ENCODE results near the gene ZFYVE26. TPM values are rescaled to one million over a fixed set of nuclear protein-coding genes. Genes with fewer than 3 reads are reported as not detected.
A peak's percentile ranks its signal among the peaks of the same experiment; 100 is the strongest.

The ZFYVE26 gene
- total and polyA plus RNA-seq, 4 donors = 14.0 to 20.3 (median 15.5) TPM

DNA sequence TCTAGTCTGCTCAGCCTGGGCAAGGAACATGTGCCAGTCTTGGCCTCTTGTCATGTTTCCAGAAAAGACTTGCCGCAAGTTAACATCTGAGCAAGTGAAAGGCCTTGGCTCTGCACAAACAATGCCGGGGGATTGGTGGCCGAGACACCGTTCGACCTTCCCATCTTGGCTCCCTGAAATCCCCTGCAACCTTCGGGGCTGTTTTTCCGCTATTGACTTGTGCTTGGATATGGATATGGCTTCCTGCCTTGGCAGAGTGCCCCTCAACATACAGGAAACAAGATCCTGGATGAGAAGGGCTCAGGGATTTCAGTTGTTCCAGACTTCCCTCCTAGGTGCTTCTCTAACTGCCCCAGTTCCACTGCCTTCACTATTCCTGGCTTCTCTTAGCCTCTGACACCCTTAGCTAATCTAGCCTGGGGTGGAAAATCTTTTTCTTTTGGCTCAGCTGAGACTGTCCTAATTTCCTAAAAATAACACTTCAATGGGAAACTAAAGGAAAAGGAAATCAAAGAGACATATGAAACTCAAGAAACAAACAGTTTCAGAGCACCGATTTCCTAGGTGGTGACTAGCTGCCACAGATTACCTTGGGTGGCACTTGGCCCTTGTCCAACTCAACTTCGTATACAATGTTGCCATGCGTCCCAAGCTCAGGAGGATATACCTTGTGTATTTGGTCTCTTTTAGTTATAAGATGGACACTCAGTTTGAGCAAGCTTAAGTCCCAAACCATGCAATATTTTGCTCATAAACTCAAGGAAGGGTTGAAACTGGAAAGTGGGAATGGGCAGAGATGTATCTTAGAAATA is 80.8 kb downstream of the ZFYVE26 start:
- DNase-seq (ENCODE audit: low read depth in 4 of 6, low spot score in 6 of 6) = no peak
- Histone ChIP-seq H3K4me1 (ENCODE audit: control insufficient read depth, insufficient read depth, low read length) (peaks cover 3% of the 10 kb centered on the region), H3K27ac (ENCODE audit: low read depth, low read length) (no peak overlapping the region), H3K4me3 (ENCODE audit: low read depth, low read length) (no peak overlapping the region), H3K9me3 (ENCODE audit: control insufficient read depth, insufficient read depth, low read length) (no peaks in the 10 kb centered on the region), H3K36me3 (ENCODE audit: control insufficient read depth, insufficient read depth, low read length) (no peaks in the 10 kb centered on the region), H3K27me3 (ENCODE audit: control insufficient read depth, insufficient read depth, low read length) (no peaks in the 10 kb centered on the region)
- 91% methylated on average over 5 of the region's 10 CpGs for WGBS (ENCODE audit: insufficient coverage)

DNA sequence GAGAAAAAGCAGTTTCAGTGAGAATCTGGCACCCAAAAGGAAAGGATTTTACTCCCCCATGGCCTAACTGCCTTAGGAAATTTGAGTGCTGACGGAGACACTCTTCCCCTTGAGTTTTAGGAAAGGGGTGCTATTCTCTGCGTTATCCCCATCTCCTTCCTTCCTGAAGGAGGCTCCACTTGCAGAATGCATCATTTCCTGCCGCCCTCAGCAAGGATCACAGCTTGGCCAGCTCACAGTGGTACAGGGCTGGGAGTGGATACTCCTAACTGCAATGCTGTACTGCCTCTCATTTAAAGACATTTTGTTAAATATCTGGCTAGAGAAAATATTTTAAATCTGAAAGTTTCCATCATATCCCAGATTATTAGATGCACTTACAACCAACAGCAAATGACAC is 81.7 kb downstream of the ZFYVE26 start:
- DNase-seq (ENCODE audit: low read depth in 4 of 6, low spot score in 6 of 6) = no peak
- no CpG with 5 or more reads among the region's 3 CpGs for WGBS (ENCODE audit: insufficient coverage)

DNA sequence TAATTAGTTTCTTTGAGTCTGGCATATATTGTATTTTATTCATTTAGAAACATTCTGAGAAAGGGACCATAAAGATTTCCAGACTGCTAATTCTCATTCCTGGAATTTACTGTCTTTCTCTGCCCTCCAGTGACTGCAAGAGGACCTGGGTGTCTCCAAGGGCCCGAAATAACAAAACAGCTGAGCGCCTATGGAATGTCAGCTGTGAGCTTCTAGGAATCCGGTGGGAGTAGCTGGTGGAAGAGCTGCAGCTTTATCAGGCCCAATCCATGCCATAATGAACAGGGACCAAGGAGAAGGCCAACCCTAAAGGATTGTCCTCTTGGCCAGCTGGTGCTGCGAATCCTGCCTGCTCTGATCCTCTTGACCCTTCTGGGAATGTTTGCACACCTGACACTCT is 82.8 kb downstream of the ZFYVE26 start:
- DNase-seq (ENCODE audit: low read depth in 4 of 6, low spot score in 6 of 6) = no peak
- Histone ChIP-seq H3K27ac (ENCODE audit: low read depth, low read length) (no peak overlapping the region), H3K4me1 (ENCODE audit: control insufficient read depth, insufficient read depth, low read length) (peaks cover 7% of the 10 kb centered on the region), H3K4me3 (ENCODE audit: low read depth, low read length) (no peak overlapping the region), H3K36me3 (ENCODE audit: control insufficient read depth, insufficient read depth, low read length) (no peaks in the 10 kb centered on the region), H3K27me3 (ENCODE audit: control insufficient read depth, insufficient read depth, low read length) (no peaks in the 10 kb centered on the region), H3K9me3 (ENCODE audit: control insufficient read depth, insufficient read depth, low read length) (no peaks in the 10 kb centered on the region)
- WGBS (ENCODE audit: insufficient coverage) = 83% methylated on average over 4 of the region's 4 CpGs

More for the DNA sequence above, 81.7 kb downstream of the ZFYVE26 start:
- H3K36me3 ChIP-seq (ENCODE audit: control insufficient read depth, insufficient read depth, low read length) = no peaks in the 10 kb centered on the region
- H3K4me1 ChIP-seq (ENCODE audit: control insufficient read depth, insufficient read depth, low read length) = peaks cover 3% of the 10 kb centered on the region
- no peaks in the 10 kb centered on the region for H3K9me3 ChIP-seq (ENCODE audit: control insufficient read depth, insufficient read depth, low read length)
- no peak overlapping the region for H3K27ac ChIP-seq (ENCODE audit: low read depth, low read length)
- no peak overlapping the region for H3K4me3 ChIP-seq (ENCODE audit: low read depth, low read length)
- H3K27me3 ChIP-seq (ENCODE audit: control insufficient read depth, insufficient read depth, low read length) = no peaks in the 10 kb centered on the region

DNA sequence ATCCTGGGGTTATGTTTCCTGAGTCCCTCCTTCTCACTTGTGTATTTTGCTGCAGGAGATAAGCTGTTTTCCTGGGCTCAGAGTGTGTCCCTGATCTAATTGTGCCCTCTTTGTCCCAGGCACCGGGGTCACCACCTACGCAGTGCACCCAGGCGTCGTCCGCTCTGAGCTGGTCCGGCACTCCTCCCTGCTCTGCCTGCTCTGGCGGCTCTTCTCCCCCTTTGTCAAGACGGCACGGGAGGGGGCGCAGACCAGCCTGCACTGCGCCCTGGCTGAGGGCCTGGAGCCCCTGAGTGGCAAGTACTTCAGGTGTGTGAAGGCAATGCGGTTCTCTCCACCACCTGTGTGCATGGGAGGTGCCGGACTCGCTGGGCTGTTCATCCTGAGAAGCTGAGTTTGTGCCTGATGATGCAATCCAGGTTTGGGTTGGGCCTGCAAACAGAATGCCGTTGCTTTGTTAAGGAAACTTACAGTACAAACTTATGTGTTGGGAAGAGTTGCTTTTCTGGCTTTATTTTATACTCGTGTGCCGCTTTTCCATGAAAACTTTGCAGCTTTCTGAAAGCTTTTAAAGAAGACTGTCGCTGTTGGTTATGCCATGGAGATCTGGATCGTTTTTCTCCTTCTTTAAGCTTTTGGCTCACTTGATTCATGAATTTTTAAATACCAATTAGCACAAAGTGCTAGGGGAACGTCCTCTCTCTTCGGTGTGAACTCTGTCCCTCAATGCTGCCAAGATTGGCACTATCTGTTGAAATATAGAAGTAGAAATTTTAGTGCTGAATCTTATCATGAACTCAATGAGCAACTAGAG is 87.1 kb downstream of the ZFYVE26 start:
- Histone ChIP-seq H3K27ac (ENCODE audit: low read depth, low read length) (no peak overlapping the region), H3K4me1 (ENCODE audit: control insufficient read depth, insufficient read depth, low read length) (peaks cover 7% of the 10 kb centered on the region), H3K36me3 (ENCODE audit: control insufficient read depth, insufficient read depth, low read length) (no peaks in the 10 kb centered on the region), H3K9me3 (ENCODE audit: control insufficient read depth, insufficient read depth, low read length) (no peaks in the 10 kb centered on the region), H3K4me3 (ENCODE audit: low read depth, low read length) (no peak overlapping the region), H3K27me3 (ENCODE audit: control insufficient read depth, insufficient read depth, low read length) (no peaks in the 10 kb centered on the region)
- DNase-seq (ENCODE audit: low read depth in 4 of 6, low spot score in 6 of 6) = peak in 1 of 6 donors; percentile 65
- WGBS (ENCODE audit: insufficient coverage) = 20% methylated on average over 15 of the region's 21 CpGs

DNA sequence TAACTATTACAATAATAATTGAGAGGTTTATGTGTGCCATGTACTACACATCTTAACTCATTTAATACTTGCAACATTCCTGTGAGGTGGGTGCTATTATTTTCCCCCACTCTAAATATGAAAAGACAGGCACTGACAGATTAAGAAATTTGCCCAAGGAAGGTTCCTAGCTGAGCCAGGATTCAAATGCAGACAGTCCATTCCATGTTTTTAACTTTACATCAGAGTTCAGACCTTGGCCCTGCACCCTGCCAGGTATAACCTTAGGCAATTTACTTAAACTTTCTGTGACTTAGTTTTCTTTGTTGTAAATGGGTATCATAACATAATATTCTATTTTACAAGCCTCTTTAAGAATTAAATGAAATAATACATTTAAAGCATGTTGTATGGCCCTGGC is 88.1 kb downstream of the ZFYVE26 start:
- H3K9me3 ChIP-seq (ENCODE audit: control insufficient read depth, insufficient read depth, low read length) = no peaks in the 10 kb centered on the region
- H3K27me3 ChIP-seq (ENCODE audit: control insufficient read depth, insufficient read depth, low read length) = no peaks in the 10 kb centered on the region
- DNase-seq (ENCODE audit: low read depth in 4 of 6, low spot score in 6 of 6) = no peak
- no peak overlapping the region for H3K4me3 ChIP-seq (ENCODE audit: low read depth, low read length)
- no peaks in the 10 kb centered on the region for H3K36me3 ChIP-seq (ENCODE audit: control insufficient read depth, insufficient read depth, low read length)
- H3K27ac ChIP-seq (ENCODE audit: low read depth, low read length) = no peak overlapping the region
- peaks cover 4% of the 10 kb centered on the region for H3K4me1 ChIP-seq (ENCODE audit: control insufficient read depth, insufficient read depth, low read length)

DNA sequence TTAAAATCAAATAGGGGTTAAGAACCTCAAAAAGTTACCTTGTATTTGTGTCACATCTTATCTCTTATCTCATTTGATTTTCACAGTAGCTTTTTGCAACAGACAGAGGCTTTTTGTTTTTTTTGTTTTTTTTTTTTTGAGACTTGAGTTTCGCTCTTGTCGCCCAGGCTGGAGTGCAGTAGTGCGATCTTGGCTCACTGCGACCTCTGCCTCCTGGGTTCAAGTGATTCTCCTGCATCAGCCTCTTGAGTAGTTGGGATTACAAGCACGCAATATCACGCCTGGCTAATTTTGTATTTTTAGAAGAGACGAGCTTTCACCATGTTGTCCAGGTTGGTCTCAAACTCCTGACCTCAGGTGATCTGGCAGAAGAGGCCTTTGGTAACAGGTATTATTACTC is 89.0 kb downstream of the ZFYVE26 start:
- 93% methylated on average over 7 of the region's 7 CpGs for WGBS (ENCODE audit: insufficient coverage)

DNA sequence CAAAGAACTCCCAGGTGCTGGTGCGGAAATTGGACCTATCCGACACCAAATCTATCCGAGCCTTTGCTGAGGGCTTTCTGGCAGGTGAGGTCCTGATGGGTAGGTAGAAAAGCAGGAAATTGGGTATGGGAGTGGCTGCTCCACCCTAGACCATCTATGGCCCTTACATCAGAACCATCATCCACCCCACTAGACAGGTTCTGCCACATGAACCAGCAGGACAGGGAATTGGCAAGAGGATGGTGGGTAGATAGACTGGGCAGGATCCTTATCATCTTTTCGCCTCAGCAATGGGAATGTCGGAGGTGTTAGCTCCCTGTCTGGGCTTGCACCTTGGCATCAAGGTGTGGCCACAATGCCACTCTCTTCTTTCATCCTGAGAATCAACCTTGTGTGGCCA is 91.2 kb downstream of the ZFYVE26 start:
- Histone ChIP-seq H3K36me3 (ENCODE audit: control insufficient read depth, insufficient read depth, low read length) (no peaks in the 10 kb centered on the region), H3K9me3 (ENCODE audit: control insufficient read depth, insufficient read depth, low read length) (no peaks in the 10 kb centered on the region), H3K27ac (ENCODE audit: low read depth, low read length) (no peak overlapping the region), H3K4me3 (ENCODE audit: low read depth, low read length) (no peak overlapping the region), H3K27me3 (ENCODE audit: control insufficient read depth, insufficient read depth, low read length) (no peaks in the 10 kb centered on the region), H3K4me1 (ENCODE audit: control insufficient read depth, insufficient read depth, low read length) (peaks cover 10% of the 10 kb centered on the region)
- DNase-seq (ENCODE audit: low read depth in 4 of 6, low spot score in 6 of 6) = no peak
- WGBS (ENCODE audit: insufficient coverage) = 87% methylated on average over 3 of the region's 5 CpGs

More for the DNA sequence above, 89.0 kb downstream of the ZFYVE26 start:
- Histone ChIP-seq H3K4me1 (ENCODE audit: control insufficient read depth, insufficient read depth, low read length) (peaks cover 9% of the 10 kb centered on the region), H3K36me3 (ENCODE audit: control insufficient read depth, insufficient read depth, low read length) (no peaks in the 10 kb centered on the region), H3K27me3 (ENCODE audit: control insufficient read depth, insufficient read depth, low read length) (no peaks in the 10 kb centered on the region), H3K4me3 (ENCODE audit: low read depth, low read length) (no peak overlapping the region), H3K27ac (ENCODE audit: low read depth, low read length) (no peak overlapping the region), H3K9me3 (ENCODE audit: control insufficient read depth, insufficient read depth, low read length) (no peaks in the 10 kb centered on the region)
- DNase-seq (ENCODE audit: low read depth in 4 of 6, low spot score in 6 of 6) = no peak

DNA sequence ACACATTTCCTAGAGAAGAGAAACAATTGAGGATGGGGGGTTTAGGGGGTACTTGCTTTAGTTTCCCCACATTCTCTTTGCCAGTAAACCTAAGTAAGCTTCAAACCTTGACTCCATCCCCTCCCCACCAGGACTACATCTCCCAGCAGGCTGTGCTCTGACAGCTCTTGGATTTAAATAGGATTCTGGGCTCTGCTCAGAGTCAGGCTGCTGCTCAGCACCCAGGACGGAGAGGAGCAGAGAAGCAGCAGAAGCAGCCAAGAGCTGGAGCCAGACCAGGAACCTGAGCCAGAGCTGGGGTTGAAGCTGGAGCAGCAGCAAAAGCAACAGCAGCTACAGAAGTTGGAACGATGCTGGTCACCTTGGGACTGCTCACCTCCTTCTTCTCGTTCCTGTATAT is 94.1 kb downstream of the ZFYVE26 start:
- Histone ChIP-seq H3K27me3 (ENCODE audit: control insufficient read depth, insufficient read depth, low read length) (no peaks in the 10 kb centered on the region), H3K9me3 (ENCODE audit: control insufficient read depth, insufficient read depth, low read length) (no peaks in the 10 kb centered on the region), H3K4me1 (ENCODE audit: control insufficient read depth, insufficient read depth, low read length) (peaks cover 6% of the 10 kb centered on the region), H3K36me3 (ENCODE audit: control insufficient read depth, insufficient read depth, low read length) (no peaks in the 10 kb centered on the region), H3K27ac (ENCODE audit: low read depth, low read length) (no peak overlapping the region), H3K4me3 (ENCODE audit: low read depth, low read length) (no peak overlapping the region)
- 0% methylated on average over 1 of the region's 3 CpGs for WGBS (ENCODE audit: insufficient coverage)
- peak in 5 of 6 donors; percentile 49 to 86 (median 52) for DNase-seq (ENCODE audit: low read depth in 4 of 6, low spot score in 6 of 6)

DNA sequence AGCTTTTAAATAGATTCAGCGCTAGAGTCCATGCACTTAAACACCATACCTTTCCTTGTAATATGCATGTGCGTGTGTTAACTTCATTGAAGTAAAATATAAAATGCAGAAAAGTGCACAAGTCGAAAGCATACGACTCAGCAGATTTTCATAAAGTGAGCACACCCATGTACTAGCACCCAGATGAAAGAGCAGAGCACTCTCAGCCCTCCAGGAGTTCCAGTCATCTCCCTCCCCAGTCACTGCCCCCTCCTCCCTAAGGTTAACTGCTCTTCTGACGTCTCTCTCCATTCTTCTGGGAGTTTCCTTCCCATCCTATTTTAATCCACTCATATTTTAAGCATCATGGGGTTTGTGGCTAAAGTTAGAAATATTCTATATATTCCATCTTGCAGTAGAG is 94.5 kb downstream of the ZFYVE26 start:
- no peak overlapping the region for H3K27ac ChIP-seq (ENCODE audit: low read depth, low read length)
- no peak overlapping the region for H3K4me3 ChIP-seq (ENCODE audit: low read depth, low read length)
- H3K9me3 ChIP-seq (ENCODE audit: control insufficient read depth, insufficient read depth, low read length) = no peaks in the 10 kb centered on the region
- peaks cover 6% of the 10 kb centered on the region for H3K4me1 ChIP-seq (ENCODE audit: control insufficient read depth, insufficient read depth, low read length)
- DNase-seq (ENCODE audit: low read depth in 4 of 6, low spot score in 6 of 6) = no peak
- no peaks in the 10 kb centered on the region for H3K27me3 ChIP-seq (ENCODE audit: control insufficient read depth, insufficient read depth, low read length)
- no peaks in the 10 kb centered on the region for H3K36me3 ChIP-seq (ENCODE audit: control insufficient read depth, insufficient read depth, low read length)
- WGBS (ENCODE audit: insufficient coverage) = 82% methylated on average over 2 of the region's 5 CpGs

Measured in spinal cord (tissue), 10 donors.